Measurements from ENCODE around the gene KIF26B. TPM values are rescaled to one million over a fixed set of nuclear protein-coding genes. Genes with fewer than 3 reads are reported as not detected.
A peak's percentile ranks its signal among the peaks of the same experiment; 100 is the strongest.

The KIF26B gene
- total and polyA plus RNA-seq, 2 experiments from 2014 or later = 0.03 to 0.76 TPM

GRCh38 chr1:245512980-245513578 lies 358.3 kb downstream of the KIF26B start (continued):
- no peak for TF ChIP-seq ZNF114 (CRISPR knock-in tag; IDR thresholded peaks at IDR 0.05)
- TF ChIP-seq EZH2phosphoT487 (IDR thresholded peaks at IDR 0.05; ENCODE audit: unreplicated experiment) = no peak

DNA sequence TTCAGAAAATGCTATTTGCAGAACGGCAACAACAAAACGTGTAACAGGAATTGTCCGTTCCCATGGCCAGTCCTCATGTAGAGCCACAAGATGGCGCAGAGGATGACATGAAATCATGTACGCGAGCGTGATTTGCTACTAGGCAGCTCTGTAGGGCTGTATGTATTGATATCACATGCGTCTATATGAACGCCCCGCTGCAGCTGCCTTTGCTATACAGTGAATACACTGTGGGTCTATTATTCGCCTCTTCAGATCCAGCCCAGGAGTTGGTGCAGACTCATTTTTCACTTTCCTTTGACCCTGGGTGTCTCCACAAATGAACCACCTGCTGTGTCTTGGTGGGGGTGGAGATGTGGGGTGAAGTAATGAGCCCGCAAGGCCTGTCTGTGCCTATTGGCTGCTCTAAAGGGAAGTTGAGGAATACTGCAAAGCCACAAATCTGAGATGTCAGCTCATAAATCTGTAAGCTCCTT lies 361.5 kb downstream of the KIF26B start:
- DNase-seq (ENCODE audit: low spot score) (peak; percentile 30), ATAC-seq (no peak)
- H3K79me2 ChIP-seq (replicated peaks; ENCODE audit: insufficient read depth) = no peaks in the 10 kb centered on the region
- Mint-ChIP-seq H3K27me3 (ENCODE audit: insufficient read depth, low read depth, poor library complexity) (peaks cover 2% of the 10 kb centered on the region), H3K27ac (no peak overlapping the region), H3K4me3 (no peak overlapping the region), H3K9me3 (no peaks in the 10 kb centered on the region; the same call in 2 of the 3 replicates), H3K4me1 (peaks cover 24% of the 10 kb centered on the region), H3K36me3 (ENCODE audit: low read depth) (no peaks in the 10 kb centered on the region)
- no peak overlapping the region for H2AFZ ChIP-seq
- H3K36me3 ChIP-seq (ENCODE audit: insufficient read depth) = no peaks in the 10 kb centered on the region
- H3K27ac ChIP-seq (ENCODE audit: low read depth) = no peak overlapping the region
- H3K27me3 ChIP-seq (ENCODE audit: insufficient read depth) = no peaks in the 10 kb centered on the region
- H3K4me3 ChIP-seq = no peak overlapping the region
- H3F3A ChIP-seq (replicated peaks; ENCODE audit: low read depth) = no peaks in the 10 kb centered on the region
- no peaks in the 10 kb centered on the region for H4K20me1 ChIP-seq (replicated peaks; ENCODE audit: insufficient read depth)
- H3K4me2 ChIP-seq = no peak overlapping the region
- peaks cover 11% of the 10 kb centered on the region for H3K4me1 ChIP-seq (ENCODE audit: insufficient read depth)
- no peaks in the 10 kb centered on the region for H3K9me2 ChIP-seq (ENCODE audit: insufficient read depth)
- no peak for TF ChIP-seq EZH2phosphoT487 (IDR thresholded peaks at IDR 0.05; ENCODE audit: unreplicated experiment)
- TF ChIP-seq, protein P1, sequence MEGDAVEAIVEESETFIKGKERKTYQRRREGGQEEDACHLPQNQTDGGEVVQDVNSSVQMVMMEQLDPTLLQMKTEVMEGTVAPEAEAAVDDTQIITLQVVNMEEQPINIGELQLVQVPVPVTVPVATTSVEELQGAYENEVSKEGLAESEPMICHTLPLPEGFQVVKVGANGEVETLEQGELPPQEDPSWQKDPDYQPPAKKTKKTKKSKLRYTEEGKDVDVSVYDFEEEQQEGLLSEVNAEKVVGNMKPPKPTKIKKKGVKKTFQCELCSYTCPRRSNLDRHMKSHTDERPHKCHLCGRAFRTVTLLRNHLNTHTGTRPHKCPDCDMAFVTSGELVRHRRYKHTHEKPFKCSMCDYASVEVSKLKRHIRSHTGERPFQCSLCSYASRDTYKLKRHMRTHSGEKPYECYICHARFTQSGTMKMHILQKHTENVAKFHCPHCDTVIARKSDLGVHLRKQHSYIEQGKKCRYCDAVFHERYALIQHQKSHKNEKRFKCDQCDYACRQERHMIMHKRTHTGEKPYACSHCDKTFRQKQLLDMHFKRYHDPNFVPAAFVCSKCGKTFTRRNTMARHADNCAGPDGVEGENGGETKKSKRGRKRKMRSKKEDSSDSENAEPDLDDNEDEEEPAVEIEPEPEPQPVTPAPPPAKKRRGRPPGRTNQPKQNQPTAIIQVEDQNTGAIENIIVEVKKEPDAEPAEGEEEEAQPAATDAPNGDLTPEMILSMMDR (conservative IDR thresholded peaks at IDR 0.05; ENCODE audit: low read depth in 2 of 2) = peak; percentile 28 to 58; a peak in 3 of 4 replicates

DNA sequence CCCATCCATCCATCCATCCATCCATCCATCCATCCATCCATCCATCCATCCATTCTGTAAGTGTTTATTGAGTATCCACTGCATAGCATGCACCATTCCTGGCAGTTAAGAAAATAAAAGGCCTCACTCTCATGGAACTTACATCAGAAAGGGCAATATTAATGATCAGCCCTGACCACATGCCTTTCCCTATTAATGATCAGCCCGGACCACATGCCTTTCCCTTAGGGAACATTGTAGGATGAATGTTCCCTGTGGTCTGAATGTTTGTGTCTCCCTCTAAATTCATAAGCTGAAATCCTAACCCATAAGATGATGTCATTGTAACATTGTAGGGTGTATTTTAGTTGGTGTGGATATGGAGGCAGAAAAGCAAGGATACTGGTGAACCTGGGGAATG lies 365.8 kb downstream of the KIF26B start:
- Histone ChIP-seq H3K9me2 (ENCODE audit: insufficient read depth) (no peaks in the 10 kb centered on the region), H3K79me2 (replicated peaks; ENCODE audit: insufficient read depth) (no peaks in the 10 kb centered on the region), H3K27me3 (ENCODE audit: insufficient read depth) (no peaks in the 10 kb centered on the region), H3K4me1 (ENCODE audit: insufficient read depth) (no peaks in the 10 kb centered on the region), H3F3A (replicated peaks; ENCODE audit: low read depth) (no peaks in the 10 kb centered on the region), H3K27ac (ENCODE audit: low read depth) (no peak overlapping the region), H3K4me3 (no peak overlapping the region), H3K36me3 (ENCODE audit: insufficient read depth) (no peaks in the 10 kb centered on the region), H2AFZ (no peak overlapping the region), H4K20me1 (replicated peaks; ENCODE audit: insufficient read depth) (no peaks in the 10 kb centered on the region), H3K4me2 (no peak overlapping the region)
- no peak overlapping the region for H3K4me3 Mint-ChIP-seq
- H3K36me3 Mint-ChIP-seq (ENCODE audit: low read depth) = no peaks in the 10 kb centered on the region
- H3K4me1 Mint-ChIP-seq = no peaks in the 10 kb centered on the region
- no peak overlapping the region for H3K27ac Mint-ChIP-seq
- ATAC-seq = no peak
- no peak for DNase-seq (ENCODE audit: low spot score)
- no peaks in the 10 kb centered on the region for H3K27me3 Mint-ChIP-seq (ENCODE audit: insufficient read depth, low read depth, poor library complexity)
- H3K9me3 Mint-ChIP-seq = no peaks in the 10 kb centered on the region
- TF ChIP-seq ZNF462 (CRISPR knock-in tag; IDR thresholded peaks at IDR 0.05) (no peak), STAT1 (IDR thresholded peaks at IDR 0.05; ENCODE audit: unreplicated experiment) (no peak), NANOG (IDR thresholded peaks at IDR 0.05; ENCODE audit: borderline replicate concordance) (no peak), EZH2 (IDR thresholded peaks at IDR 0.05; ENCODE audit: low read depth, unreplicated experiment) (no peak), POLR2AphosphoS5 (IDR thresholded peaks at IDR 0.05; ENCODE audit: low read depth) (no peak), ZNF114 (CRISPR knock-in tag; IDR thresholded peaks at IDR 0.05) (no peak)
- TF ChIP-seq, protein P2, sequence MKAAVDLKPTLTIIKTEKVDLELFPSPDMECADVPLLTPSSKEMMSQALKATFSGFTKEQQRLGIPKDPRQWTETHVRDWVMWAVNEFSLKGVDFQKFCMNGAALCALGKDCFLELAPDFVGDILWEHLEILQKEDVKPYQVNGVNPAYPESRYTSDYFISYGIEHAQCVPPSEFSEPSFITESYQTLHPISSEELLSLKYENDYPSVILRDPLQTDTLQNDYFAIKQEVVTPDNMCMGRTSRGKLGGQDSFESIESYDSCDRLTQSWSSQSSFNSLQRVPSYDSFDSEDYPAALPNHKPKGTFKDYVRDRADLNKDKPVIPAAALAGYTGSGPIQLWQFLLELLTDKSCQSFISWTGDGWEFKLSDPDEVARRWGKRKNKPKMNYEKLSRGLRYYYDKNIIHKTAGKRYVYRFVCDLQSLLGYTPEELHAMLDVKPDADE (IDR thresholded peaks at IDR 0.05) = no peak
